ENCODE results near the gene SCAI. TPM values are rescaled to one million over a fixed set of nuclear protein-coding genes. Genes with fewer than 3 reads are reported as not detected.
A peak's percentile ranks its signal among the peaks of the same experiment; 100 is the strongest.

The SCAI gene
- total and polyA plus RNA-seq, 2 experiments from 2014 or later, result 13.3 to 35.0 TPM

GRCh38 chr9:125169895-125170294 lies 26.6 kb upstream of the SCAI start:
- no peak for ATAC-seq
- H3K79me2 ChIP-seq (replicated peaks; ENCODE audit: insufficient read depth), result peaks cover 48% of the 10 kb centered on the region

More at GRCh38 chr9:125169895-125170294, 26.6 kb upstream of the SCAI start:
- H3K9me3 Mint-ChIP-seq, result no peaks in the 10 kb centered on the region
- Histone ChIP-seq H3K27ac (ENCODE audit: low read depth) (peak overlapping the region; percentile 10; the same call in 1 of the 2 replicates), H3K4me1 (ENCODE audit: insufficient read depth) (no peaks in the 10 kb centered on the region), H3K4me3 (no peak overlapping the region), H3K4me2 (no peak overlapping the region), H4K20me1 (replicated peaks; ENCODE audit: insufficient read depth) (peaks cover 19% of the 10 kb centered on the region), H3F3A (replicated peaks; ENCODE audit: low read depth) (no peaks in the 10 kb centered on the region), H2AFZ (no peak overlapping the region), H3K9me2 (ENCODE audit: insufficient read depth) (no peaks in the 10 kb centered on the region), H3K36me3 (ENCODE audit: insufficient read depth) (peaks cover 8% of the 10 kb centered on the region; the same call in 1 of the 2 replicates), H3K27me3 (ENCODE audit: insufficient read depth) (no peaks in the 10 kb centered on the region)
- no peaks in the 10 kb centered on the region for H3K4me1 Mint-ChIP-seq
- no peaks in the 10 kb centered on the region for H3K27me3 Mint-ChIP-seq (ENCODE audit: insufficient read depth, low read depth, poor library complexity)
- no peak for DNase-seq (ENCODE audit: low spot score)
- H3K27ac Mint-ChIP-seq, result no peak overlapping the region
- H3K36me3 Mint-ChIP-seq (ENCODE audit: low read depth), result peaks cover 16% of the 10 kb centered on the region
- H3K4me3 Mint-ChIP-seq, result no peak overlapping the region
- TF ChIP-seq ZNF114 (CRISPR knock-in tag; IDR thresholded peaks at IDR 0.05), result no peak
- no peak for TF ChIP-seq CREB1 (CRISPR knock-in tag; IDR thresholded peaks at IDR 0.05; ENCODE audit: low read depth)
- no peak for TF ChIP-seq ETS1 (IDR thresholded peaks at IDR 0.05)
- TF ChIP-seq POLR2AphosphoS5 (IDR thresholded peaks at IDR 0.05; ENCODE audit: low read depth), result no peak
- no peak for TF ChIP-seq REST (IDR thresholded peaks at IDR 0.05; ENCODE audit: unreplicated experiment)
- TF ChIP-seq CTCF (conservative IDR thresholded peaks at IDR 0.05; ENCODE audit: low read depth in 2 of 2), result no peak
- TF ChIP-seq NANOG (IDR thresholded peaks at IDR 0.05; ENCODE audit: borderline replicate concordance), result no peak
- TF ChIP-seq EZH2 (IDR thresholded peaks at IDR 0.05; ENCODE audit: low read depth, unreplicated experiment), result no peak
- no peak for TF ChIP-seq EZH2phosphoT487 (IDR thresholded peaks at IDR 0.05; ENCODE audit: unreplicated experiment)
- TF ChIP-seq ZNF331 (CRISPR knock-in tag; IDR thresholded peaks at IDR 0.05; ENCODE audit: low read depth), result no peak
- TF ChIP-seq ZNF462 (CRISPR knock-in tag; IDR thresholded peaks at IDR 0.05), result no peak
- TF ChIP-seq STAT1 (IDR thresholded peaks at IDR 0.05; ENCODE audit: unreplicated experiment), result no peak
- TF ChIP-seq JUNB (IDR thresholded peaks at IDR 0.05; ENCODE audit: unreplicated experiment), result no peak
